ENCODE data around the gene ITCH.
A peak's percentile ranks its signal among the peaks of the same experiment; 100 is the strongest.
"Not testable (repeated sequence)": the region's sequence is repeated elsewhere in the genome, so short reads cannot be mapped to it uniquely, and the experiment has no call there.

ITCH gene

DNA sequence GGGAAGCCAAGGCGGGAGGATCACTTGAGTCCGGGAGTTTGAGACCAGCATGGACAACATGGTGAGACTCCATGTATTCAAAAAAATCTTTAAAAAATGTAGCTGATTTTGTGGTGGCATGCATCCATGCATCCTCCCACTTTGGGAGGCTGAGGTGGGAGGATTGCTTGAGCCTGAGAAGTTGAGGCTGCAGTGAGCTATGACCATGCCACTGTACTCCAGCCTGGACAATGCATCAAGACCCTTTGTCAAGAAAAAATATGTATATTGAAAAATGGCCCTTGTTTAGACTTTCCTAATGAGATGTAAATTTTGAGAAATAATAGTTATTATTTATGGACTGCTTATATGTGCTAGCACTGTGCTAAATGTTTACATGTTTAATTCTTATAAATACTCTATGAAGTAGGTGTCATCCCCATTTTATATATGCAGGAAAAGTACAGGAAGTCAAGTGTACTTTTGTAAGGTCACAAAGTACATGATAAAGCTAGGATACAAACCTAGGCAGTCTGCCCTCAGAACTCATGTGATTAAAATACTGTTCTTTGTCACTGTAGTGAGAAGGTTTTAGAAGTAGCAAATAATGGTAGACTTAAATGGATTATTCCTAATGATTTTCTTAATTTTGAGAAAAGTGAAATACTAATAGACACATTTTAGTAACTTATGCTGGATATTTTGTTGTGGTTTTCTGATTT is 58.8 kb downstream of the ITCH start:
- no peak for DNase-seq

DNA sequence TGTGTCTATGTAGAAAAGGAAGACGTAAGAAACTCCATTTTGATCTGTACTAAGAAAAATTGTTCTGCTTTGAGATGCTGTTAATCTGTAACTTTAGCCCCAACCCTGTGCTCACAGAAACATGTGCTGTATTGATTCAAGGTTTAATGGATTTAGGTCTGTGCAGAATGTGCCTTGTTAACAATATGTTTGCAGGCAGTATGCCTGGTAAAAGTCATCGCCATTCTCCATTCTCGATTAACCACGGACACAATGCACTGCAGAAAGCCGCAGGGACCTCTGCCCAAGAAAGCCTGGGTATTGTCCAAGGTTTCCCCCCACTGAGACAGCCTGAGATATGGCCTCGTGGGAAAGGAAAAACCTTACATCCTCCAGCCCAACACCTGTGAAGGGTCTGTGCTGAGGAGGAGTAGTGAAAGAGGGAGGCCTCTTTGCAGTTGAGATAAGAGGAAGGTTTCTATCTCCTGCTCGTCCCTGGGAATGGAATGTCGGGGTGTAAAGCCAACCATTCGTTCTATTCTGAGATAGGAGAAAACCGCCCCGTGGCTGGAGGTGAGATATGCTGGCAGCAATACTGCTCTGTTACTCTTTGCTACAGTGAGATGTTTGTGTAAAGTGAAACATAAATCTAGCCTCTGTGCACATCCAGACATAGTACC is 62.1 kb downstream of the ITCH start:
- peak; percentile 75 for DNase-seq

DNA sequence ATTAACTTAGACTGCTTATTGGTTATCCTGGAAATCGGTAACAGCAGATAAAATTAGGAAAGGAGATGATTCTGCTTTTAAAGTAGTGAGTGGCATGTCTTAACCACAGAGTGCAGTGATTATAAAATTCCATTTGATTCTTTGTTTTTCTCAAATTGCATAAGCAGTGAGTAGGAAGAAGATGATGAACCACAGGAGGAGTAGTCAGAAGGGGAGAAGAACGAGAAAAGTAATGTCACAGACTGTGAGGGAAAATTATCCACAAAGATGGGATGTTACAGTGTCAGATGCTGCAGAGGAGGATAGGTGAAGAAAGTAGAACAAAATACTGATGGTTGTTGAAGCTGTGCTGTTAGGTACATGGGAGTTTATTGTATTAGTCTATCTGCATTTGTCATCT is 63.0 kb downstream of the ITCH start:
- DNase-seq = no peak

DNA sequence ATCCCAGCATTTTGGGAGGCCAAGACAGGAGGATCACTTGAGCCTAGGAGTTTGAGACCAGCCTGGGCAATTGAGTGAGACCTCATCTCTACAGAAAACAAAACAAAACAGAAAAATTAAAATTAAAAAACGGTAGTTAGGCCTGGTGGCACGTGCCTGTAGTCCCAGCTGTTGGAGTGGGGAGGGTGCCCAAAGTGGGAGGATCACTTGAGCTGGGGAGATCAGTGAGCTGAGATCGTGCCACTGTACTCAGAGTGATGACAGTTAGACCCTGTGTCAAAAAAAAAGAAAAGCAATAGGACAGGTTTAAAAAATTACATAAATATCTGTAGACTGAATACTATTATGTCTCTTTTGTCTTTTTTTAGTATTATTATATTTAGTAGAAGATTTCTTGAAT is 64.3 kb downstream of the ITCH start:
- DNase-seq = no peak

DNA sequence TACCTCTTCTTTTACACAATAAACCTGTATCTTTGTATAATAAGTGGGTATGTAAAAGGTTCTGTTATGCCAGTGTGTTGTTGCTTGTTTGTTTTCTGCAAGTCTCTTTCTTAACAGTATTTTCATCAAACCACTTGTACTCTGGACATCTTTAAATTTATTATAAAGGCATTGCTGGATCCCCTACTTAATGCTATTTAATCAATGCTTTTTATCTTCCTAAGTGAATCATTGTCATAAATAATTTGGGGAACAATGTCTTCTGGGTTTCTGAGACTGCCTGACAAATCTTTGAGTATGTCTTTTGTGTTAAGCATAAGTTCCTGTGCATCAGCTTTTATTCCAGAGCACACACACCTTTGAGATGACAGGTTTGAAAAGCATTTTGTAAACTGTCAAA is 64.7 kb downstream of the ITCH start:
- no peak for DNase-seq

DNA sequence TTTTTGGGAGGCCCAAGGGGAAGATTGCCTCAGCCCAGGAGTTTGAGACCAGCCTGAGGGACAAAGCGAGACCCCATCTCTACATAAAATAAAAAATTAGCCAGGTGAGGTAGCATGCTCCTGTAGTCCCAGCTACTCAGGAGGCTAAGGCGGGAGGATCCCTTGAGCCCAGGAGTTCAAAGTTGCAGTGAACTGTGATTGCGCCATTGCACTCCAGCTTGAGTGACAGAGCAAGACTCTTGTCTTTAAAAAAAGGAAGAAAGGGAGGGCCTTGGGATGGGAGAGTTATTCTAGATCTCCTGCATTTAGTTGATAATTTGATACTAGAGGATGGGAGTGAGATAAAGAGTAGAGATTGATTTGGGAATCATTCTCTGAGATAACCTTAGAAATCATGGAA is 68.1 kb downstream of the ITCH start:
- no peak for DNase-seq

DNA sequence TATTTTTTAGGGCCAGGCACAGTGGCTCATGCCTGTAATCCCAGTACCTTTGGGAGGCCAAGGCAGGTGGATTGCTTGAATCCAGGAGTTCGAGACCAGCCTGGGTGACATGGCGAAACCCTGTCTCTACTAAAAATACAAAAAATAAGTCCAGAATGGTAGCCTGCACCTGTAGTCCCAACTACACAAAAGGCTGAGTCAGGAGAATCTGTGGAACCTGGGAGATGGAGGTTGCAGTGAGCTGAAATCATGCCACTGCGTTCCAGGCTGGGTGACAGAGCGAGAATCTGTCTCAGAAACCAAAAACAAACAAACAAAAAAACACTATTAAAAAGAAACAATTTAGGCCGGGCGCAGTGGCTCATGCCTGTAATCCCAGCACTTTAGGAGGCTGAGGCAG is 69.6 kb downstream of the ITCH start:
- not testable (repeated sequence) for DNase-seq

DNA sequence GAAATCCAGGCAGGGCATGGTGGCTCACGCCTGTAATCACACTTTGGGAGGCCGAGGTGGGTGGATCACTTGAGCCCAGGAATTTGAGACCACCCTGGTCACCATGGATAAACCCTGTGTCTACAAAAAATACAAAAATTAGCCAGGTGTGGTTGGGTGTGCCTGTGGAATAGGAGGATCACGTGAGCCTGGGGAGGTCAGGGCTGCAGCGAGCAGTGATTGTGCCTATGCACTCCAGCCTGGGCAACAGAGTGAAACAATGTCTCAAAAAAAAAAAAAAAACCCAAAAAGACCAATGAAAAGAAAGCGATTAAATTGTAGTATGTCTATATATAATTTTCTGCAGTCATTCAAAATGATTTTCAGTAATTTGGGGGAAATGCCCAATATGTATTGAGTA is 70.3 kb downstream of the ITCH start:
- no peak for DNase-seq

DNA sequence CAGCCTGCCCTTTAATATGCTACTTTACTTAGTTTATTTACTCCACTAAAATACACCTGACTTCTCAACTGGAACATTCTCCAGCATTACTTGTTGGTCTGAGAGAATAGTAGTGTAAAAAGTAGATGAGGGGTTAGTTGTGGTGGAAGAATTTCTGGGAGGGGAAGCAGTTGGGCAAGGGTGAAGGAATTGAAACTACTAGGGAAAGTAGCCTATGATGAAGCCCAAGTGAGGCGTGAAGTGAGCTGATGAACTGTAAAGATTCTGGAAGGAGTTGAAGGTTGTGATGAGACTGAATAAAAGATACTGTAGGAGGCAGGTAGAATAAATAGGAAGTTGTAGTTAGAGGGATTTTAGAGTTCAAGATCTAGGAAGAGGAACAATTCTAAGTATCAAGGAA is 72.5 kb downstream of the ITCH start:
- DNase-seq = no peak

DNA sequence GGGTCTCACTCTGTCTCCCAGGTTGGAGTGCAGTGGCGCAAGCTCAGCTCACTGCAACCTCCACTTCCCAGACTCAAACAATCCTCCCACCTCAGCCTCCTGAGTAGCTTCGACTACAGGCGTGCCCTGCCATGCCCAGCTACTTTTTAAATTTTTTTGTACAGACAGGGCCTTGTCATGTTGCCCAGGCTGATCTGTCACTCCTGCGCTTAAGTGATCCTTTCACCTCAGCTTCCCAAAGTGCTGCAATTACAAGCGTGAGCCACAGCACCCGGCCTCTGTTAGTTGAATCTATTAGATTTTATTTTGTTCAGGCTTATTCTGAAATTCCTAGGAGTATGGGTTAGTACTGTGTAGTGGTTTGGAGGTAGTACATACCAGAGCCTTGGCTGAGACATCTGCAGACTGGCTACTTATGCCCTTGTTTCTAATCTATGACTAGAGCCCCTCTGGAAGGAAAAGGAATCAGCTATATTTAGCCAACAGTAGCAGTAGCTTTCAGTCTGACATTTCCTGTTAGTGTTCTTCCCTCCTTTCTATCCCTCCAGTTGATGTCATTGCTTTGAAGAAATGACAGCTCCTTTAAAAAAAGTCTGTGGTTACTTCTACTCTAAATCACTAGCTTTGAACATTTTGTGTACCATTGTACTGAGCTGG is 74.4 kb downstream of the ITCH start:
- DNase-seq = no peak

DNA sequence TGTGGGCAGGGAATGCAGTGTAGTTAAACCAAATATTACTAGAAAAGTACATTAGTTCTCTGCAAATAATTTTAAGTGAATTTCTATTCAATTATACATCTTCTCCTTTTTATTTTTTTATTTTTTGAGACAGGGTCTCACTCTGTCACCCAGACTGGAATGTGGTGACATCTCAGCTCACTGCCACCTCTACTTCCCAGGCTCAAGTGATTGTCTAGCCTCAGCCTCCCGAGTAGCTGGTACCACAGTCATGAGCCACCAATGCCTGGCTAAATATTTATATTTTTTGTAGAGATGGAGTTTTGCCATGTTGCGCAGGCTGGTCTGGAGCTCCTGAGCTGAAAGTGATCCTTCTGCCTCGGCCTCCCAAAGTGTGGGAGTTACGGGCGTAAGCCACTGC is 76.1 kb downstream of the ITCH start:
- DNase-seq = no peak

DNA sequence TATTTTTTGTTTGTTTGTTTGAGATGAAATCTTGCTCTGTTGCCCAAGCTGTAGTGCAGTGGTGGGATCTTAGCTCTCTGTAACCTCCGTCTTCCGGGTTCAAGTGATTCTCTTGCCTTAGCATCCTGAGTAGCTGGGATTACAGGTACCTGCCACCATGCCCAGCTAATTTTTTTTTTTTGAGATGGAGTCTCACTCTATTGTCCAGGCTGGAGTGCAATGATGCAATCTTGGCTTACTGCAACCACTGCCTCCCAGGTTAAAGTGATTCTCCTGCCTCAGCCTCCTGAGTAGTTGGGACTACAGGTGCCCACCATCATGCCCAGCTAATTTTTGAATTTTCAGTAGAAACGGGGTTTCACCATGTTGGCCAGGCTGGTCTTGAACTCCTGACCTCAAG is 78.3 kb downstream of the ITCH start:
- DNase-seq = not testable (repeated sequence)

DNA sequence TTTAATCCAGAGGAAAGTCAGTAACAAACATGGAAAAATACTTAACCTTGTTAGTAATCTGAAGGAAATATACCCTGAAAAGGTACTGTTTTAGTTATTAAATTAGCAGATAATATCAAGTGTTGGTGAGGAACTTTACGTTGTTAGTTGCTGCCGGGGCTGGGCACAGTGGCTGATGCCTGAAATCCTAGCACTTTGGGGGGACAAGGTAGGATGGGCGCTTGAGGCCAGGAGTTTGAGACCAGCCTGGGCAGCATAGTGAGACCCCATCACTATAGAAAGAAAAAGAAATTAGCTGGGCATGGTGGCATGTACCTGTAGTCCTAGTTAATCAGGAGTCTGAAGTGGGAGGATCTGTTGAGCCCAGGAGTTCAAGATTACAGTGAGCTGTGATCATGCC is 80.5 kb downstream of the ITCH start:
- no peak for DNase-seq

DNA sequence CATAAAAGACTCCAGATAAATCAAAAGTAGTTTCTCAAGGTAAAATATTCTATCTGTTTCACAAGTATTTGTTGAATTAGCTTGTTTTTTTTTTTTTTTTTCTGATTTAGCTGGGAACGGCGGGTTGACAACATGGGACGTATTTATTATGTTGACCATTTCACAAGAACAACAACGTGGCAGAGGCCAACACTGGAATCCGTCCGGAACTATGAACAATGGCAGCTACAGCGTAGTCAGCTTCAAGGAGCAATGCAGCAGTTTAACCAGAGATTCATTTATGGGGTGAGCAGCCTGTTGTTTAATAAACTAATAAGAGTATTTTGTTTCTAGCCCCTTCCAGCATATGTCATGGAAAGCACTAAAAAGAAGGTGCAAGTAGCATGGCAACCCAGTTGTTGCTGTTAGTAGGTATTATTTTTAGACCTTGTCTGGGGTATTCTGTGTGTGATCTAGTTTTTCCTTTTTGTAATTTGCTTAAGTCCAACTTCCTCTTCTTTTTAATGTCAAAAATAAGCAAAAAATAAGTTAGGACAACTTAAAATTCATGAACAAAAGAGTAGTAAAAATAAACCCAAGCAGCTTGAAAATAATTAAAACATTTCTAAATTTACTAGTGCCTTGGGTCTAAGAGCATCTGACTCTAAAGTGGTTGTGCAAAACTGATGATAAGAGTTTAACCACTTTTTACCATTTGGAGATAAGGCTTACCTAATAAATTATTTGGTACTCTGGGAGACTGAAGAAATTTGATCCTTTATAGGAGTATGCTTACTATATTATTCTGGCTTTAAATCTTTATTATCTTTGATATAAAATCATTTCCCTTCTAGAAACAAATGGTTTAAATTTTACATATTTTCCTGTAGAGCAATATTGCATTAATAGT is 82.3 kb downstream of the ITCH start:
- no peak for DNase-seq

DNA sequence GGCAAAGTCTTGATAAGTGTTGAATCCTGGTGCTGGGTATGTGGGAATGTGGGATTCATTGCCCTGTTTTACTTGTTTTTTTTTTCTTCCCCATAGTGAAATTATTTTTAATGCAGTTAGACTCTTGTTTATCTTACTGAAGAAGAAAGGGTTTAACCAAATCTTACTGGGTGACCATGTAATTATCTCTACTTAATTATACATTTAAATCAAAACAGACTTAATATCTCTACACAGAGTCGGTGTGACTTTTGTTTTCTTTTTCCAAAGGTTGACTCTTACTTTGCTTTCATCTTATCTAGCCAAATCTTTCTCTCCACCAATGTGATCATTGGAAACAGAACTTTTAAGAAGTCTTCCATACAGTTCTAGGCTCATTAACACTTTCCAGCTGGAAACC is 85.4 kb downstream of the ITCH start:
- no peak for DNase-seq

DNA sequence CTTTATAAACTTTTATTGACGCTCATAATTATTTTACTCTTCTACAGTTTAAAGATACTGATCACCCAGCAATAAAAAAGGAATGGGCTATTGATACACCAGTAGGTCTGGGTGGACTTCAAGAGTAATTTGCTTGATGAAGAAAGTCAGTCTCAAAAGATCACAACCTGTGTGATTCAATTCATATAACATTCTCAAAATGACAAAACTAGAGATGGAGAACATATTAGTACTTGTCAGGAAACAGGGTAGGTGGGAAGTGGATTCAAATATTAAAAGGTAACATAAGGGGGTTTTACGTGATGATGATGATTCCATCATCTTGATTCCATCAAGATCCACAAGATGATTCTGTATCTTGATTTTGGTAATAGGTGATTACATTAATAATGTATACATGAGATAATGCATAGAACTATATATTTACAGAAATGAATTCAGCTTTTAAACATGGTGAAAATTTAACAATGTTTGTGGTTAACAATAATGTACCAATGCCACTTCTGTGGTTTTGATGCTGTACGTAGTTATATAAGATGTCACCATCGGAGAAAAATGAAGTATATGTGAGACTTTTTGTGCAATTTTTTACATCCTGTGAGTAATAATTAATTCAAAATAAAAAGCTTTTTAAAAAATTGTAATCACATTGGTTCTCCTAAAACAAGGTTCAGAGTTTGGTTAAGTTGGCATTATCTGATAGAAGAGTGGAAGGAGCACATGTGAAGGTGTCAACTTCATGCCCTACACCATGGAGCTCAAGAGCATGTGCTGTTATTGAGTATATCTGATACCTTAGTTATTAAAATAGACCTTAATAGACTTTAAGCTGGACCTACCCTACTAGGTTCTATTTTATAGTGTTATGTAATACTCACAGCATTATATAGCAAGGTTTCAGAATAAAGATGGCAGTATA is 86.9 kb downstream of the ITCH start:
- no peak for DNase-seq

DNA sequence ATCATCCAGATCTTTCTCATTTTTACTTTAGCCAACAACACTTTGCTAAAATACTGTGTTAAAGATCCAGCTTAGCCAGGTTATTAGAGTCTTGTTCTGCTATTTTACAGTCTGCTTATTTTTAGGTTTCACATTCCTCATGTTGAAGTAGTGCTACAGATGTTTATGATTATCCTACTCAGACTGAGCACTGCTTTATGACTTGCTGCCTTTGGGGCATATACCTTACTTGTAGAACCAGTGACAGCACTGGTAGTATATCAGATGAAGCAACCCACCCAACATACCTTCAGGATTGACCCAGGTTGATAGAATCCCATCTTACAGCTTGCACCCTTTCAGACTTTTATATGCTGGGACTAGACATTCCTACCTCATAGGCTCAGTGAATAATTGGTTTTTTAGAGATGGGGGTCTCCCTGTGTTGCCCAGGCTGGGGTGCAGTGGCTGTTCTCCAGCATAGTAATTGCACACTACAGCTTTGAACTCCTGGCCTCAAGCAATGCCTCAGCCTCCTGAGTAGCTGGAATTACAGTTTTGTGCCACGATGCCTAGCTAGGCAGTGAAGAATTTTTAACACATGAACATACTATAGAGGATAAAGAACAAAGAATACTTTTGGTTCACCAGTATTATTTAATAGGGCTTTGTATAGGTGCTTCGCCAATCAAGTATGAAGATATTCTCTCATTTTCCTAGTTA is 89.4 kb downstream of the ITCH start:
- DNase-seq = no peak

DNA sequence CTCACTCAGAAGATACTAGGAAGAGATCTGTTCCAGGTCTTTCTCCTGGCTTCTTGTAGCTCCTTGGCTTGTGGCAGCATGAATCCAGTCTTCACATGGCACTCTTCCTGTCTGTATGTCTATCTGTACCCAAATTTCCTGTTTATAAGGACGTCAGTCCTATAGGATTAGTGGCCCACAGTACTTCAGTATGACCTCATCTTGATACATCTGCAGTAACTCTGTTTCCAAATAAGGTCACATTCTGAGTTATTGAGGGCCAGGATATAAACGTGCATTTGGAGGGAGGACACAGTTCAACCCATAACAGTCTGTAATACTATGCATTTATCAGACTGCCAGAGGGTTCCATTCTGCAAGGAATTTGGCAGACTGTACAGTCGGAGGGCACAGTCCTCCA is 95.6 kb downstream of the ITCH start:
- no peak for DNase-seq

DNA sequence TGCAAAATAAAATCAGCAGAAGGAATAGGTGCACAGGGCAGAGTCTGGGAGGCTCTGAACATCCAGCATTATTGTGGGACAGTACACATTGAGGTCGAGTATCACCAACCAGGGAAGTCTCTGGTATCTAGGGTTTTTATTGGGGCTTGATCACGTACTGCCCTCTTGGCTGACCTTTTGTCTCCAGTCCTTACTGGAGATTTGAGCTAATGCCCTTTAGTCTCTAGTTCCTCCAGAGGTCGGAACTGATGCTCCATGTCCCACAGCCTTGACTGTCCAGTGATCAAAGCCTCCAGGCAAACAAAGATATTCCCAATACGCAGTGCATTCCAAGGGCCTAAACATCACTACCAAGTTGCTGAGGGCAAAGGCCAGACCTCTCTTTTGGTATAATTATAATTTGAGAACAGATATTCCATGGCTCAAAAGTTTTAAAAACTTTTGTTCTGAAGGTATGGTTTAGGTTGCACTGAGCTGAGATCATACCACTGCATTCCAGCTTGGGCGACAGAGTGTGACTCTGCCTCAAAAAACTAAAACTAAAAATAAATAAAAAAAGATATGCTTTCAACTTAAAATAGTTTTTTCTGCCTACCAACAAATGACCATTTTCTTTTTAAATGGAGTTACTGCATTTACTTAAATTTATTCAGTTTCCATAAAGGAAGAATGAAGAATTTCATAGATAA is 96.3 kb downstream of the ITCH start:
- no peak for DNase-seq

DNA sequence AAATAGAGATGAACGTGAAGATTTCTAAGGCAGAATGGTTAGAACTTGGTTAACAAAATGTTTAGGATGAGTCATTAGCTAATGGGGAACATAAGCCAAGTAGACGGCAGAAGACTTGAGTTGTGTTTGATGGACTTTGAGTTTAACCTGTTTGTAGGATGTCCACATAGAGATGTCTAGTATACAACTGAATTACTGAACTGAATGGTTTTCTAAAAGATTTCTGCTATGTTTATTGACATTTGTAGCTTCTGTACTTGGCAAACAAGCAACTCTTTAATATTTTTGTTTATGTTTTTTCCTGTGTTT is 98.7 kb downstream of the ITCH start:
- no peak for DNase-seq

DNA sequence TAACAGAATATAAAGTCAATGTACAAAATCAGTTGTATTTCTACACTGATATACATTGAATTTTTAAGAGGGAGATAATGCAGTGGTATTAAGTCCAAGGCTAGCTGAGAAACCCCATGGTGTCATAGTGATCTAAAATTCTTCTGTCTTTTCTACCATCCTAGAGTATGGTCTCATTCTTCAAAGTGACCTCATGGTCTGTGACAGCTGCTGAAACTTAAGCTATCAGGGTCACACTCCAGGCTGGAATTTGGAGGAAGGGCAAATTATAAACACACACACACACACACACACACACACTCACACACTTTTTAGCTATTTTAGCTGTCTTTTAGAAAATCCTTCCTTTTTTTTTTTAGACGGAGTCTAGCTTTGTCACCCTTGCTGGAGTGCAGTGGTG is 105.9 kb downstream of the ITCH start:
- no peak for DNase-seq
